Measurements from ENCODE around the gene TP53.

TP53 gene

DNA sequence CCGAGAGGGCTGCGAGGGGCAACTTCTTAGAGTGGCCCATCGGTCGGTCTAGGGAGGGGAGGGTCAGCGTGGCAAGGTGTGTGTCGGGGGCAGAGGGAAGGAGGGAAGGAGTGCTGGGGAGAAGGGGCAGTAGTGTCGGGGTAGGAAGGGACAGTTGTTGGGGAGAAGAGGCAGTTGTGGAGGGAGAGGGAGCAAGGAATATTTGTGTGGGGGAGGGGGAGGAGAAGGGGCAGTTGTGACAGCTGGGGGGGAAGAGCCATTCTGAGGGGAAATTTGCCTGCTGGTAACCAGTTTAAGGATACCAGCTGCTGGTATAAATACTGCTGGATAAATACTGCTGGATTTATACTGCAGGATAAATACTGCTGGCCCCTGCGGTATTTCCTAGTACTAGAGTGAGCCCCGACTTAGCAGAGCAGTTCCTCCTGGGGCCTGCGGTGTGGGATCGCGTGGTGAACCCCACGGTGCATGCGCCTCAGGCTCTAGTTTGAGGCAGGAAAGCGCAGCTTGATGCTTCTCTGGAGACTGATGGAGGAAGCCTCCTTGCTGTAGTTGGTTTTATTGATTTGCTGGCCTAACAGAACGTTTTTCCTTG, 30.6 kb upstream of the TP53 start:
- H3K4me3 ChIP-seq (ENCODE audit: insufficient read length, low read depth) = peak overlapping the region; percentile 70
- peaks cover 18% of the 10 kb centered on the region for H3K4me1 ChIP-seq (ENCODE audit: insufficient read depth, insufficient read length)
- no peak for DNase-seq (ENCODE audit: low read depth, low spot score)
- H3K36me3 ChIP-seq (ENCODE audit: insufficient read depth, insufficient read length, low read length) = no peaks in the 10 kb centered on the region
- peaks cover 11% of the 10 kb centered on the region for H3K27me3 ChIP-seq (ENCODE audit: insufficient read depth, insufficient read length)
- no peak overlapping the region for H3K9ac ChIP-seq (ENCODE audit: insufficient read length, low read depth)
- no peaks in the 10 kb centered on the region for H3K9me3 ChIP-seq (ENCODE audit: insufficient read depth, low read length)
- TF ChIP-seq ZNF274 (IDR thresholded peaks at IDR 0.05; ENCODE audit: low read depth, low read length) = no peak
- TF ChIP-seq YY1 (IDR thresholded peaks at IDR 0.05; ENCODE audit: insufficient read depth, insufficient read length) = no peak
- TF ChIP-seq SUZ12 (IDR thresholded peaks at IDR 0.05; ENCODE audit: extremely low read depth, insufficient read depth, insufficient read length) = no peak

DNA sequence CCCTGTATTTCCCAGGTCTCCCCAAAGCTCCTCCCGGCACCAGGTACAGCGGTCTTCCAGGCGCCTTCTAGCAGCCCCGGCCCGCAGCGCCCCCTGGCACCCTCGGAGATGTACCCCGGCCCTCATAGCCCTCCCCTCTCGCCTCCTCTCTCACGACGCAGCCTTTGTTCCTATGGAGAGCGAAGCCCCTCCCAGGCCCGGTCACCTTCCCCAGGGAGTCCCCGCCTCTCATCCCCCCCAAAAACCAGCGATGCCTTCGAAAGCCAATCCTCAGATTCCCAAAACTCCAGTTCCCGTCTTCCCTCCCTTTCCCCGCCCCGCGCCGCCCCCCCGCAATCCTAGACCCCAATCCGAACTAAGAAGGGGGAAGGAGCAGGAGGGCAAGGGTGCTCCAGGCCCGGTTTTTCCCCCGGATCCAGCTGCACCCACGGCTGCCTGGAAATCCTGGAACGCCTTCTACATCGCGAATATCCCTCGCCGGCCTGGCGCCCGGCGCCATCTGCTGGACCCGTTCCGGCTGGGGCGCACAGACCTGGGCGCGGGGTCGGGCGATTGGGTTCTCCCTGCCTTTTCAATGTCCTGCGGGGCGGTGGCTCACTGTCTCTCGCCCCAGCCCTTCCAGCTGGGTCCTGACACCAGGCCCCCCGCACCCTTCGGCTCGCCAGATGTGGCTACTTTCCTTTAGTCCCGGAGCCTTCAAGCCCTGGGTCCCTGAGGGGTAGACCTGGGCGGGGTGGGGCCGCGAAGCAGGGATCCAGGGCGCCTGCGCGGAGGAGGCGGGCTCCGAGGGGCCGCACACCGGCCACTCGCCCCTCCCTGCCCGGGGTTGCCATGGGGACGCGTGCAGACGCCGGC, 29.8 kb upstream of the TP53 start, which contains the start of gene DNAH2:
Gene DNAH2, plus strand, starts transcription at position 844 of the 855 bp plus-strand sequence. CDS start 1,991 bp downstream, outside the sequence.
- H3K4me1 ChIP-seq (ENCODE audit: insufficient read depth, insufficient read length) = peaks cover 22% of the 10 kb centered on the region
- peak within 1 kb of the TSS; percentile 50 for H3K9ac ChIP-seq (ENCODE audit: insufficient read length, low read depth)
- DNase-seq (ENCODE audit: low read depth, low spot score) = peak; percentile 83
- H3K36me3 ChIP-seq (ENCODE audit: insufficient read depth, insufficient read length, low read length) = no peaks in the 10 kb centered on the region
- TF ChIP-seq SUZ12 (IDR thresholded peaks at IDR 0.05; ENCODE audit: extremely low read depth, insufficient read depth, insufficient read length) = no peak
- TF ChIP-seq YY1 (IDR thresholded peaks at IDR 0.05; ENCODE audit: insufficient read depth, insufficient read length) = no peak
- TF ChIP-seq ZNF274 (IDR thresholded peaks at IDR 0.05; ENCODE audit: low read depth, low read length) = no peak
- H3K4me3 ChIP-seq (ENCODE audit: insufficient read length, low read depth) = peak within 1 kb of the TSS; percentile 70
- no peaks in the 10 kb centered on the region for H3K9me3 ChIP-seq (ENCODE audit: insufficient read depth, low read length)
- H3K27me3 ChIP-seq (ENCODE audit: insufficient read depth, insufficient read length) = peaks cover 11% of the 10 kb centered on the region

DNA sequence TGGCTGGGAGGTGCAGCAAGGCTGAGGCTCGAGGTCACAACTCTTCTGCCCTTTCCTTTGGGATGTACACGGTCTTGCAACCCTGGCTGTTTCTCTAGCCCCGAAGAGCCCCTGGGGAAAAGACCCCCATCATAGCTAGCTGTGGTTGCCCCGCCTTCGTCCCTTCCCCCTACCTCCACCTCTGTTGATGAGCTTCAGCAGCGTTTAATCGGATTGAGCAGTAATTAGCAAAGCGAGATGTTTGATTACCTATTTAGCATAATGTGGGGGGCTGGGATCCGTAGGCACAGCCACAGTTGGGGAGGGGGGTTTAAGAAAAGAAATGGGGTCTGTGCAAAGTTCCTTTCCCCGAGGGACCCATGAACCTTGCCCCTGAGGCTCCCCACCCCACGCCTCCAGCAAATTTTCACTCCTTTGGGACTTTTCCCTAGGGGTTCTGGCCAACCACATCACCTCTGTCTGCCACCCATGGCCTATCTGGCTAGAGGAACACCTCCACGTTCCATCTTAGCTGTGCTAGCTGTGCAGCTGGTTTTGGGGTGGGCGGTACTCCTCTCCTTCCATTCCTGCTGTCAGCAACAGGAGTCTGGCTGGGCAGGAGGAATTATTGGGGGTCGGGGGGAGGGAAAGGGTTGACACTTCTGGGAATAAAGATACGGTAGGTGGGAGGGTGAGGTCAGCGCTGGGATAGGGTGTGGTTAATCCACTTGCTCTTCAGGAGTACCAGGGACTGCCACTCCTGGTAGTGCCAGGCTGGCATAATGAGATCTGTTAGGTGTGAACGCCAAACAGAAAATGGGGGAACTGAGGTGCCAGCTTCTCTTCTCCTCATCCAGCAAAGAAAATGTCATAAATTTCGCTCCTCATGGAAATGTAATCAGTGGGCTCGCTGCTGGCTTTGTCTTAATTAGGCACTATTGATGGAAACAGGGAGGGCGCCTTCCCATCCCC, 28.9 kb upstream of the TP53 start:
- Histone ChIP-seq H3K36me3 (ENCODE audit: insufficient read depth, insufficient read length, low read length) (no peaks in the 10 kb centered on the region), H3K27me3 (ENCODE audit: insufficient read depth, insufficient read length) (peaks cover 11% of the 10 kb centered on the region), H3K4me3 (ENCODE audit: insufficient read length, low read depth) (peak overlapping the region; percentile 44), H3K9ac (ENCODE audit: insufficient read length, low read depth) (peak overlapping the region; percentile 56), H3K4me1 (ENCODE audit: insufficient read depth, insufficient read length) (peaks cover 25% of the 10 kb centered on the region), H3K9me3 (ENCODE audit: insufficient read depth, low read length) (no peaks in the 10 kb centered on the region)
- TF ChIP-seq YY1 (IDR thresholded peaks at IDR 0.05; ENCODE audit: insufficient read depth, insufficient read length) (no peak), SUZ12 (IDR thresholded peaks at IDR 0.05; ENCODE audit: extremely low read depth, insufficient read depth, insufficient read length) (no peak), ZNF274 (IDR thresholded peaks at IDR 0.05; ENCODE audit: low read depth, low read length) (no peak)
- no peak for DNase-seq (ENCODE audit: low read depth, low spot score)

DNA sequence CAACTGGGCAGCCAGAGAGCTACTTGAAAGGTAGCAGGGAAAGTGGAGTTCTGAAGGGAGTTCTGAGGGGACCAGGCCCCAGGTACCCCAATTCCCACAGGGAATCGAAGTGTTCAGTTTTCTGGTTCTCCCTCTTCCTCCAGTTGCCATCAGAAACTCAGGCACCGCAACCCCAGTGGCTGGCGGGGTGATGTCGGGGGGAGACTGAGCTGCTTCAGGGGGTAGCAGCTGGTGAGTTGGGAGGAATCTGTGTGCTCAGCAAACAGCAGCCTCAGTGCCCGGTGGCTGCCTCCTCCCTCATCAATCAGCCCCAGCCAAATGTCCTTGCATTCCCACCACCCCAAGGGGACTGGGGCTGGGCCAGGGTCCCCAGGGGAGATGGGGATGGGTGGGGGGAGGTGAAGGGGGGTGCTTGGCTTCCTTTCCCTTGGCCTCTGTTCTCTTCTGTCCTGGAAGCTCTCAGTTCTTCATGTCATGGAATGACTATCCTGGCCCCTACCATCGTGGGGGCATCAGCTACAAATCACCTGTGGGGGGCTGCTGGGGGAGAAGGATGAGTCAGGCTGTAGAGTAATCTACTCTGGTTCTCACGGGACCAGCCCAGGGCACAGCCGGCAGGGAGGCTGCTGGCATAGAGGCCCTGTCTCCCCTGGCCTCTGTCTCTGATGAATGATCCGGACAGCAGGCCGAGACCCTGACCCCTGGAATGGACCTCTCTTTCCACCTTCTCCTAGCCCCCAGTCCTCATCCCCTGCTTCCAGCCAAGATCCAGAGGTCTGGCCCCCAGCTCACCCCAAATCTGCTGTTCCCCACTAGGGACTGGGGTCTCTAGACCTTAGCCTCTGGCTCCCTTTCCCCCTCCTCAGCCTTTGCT, 27.7 kb upstream of the TP53 start:
- TF ChIP-seq ZNF274 (IDR thresholded peaks at IDR 0.05; ENCODE audit: low read depth, low read length) (no peak), SUZ12 (IDR thresholded peaks at IDR 0.05; ENCODE audit: extremely low read depth, insufficient read depth, insufficient read length) (no peak), YY1 (IDR thresholded peaks at IDR 0.05; ENCODE audit: insufficient read depth, insufficient read length) (no peak)
- no peak for DNase-seq (ENCODE audit: low read depth, low spot score)
- peaks cover 25% of the 10 kb centered on the region for H3K4me1 ChIP-seq (ENCODE audit: insufficient read depth, insufficient read length)
- H3K9ac ChIP-seq (ENCODE audit: insufficient read length, low read depth) = no peak overlapping the region
- no peaks in the 10 kb centered on the region for H3K36me3 ChIP-seq (ENCODE audit: insufficient read depth, insufficient read length, low read length)
- H3K27me3 ChIP-seq (ENCODE audit: insufficient read depth, insufficient read length) = peaks cover 11% of the 10 kb centered on the region
- H3K9me3 ChIP-seq (ENCODE audit: insufficient read depth, low read length) = no peaks in the 10 kb centered on the region
- no peak overlapping the region for H3K4me3 ChIP-seq (ENCODE audit: insufficient read length, low read depth)

DNA sequence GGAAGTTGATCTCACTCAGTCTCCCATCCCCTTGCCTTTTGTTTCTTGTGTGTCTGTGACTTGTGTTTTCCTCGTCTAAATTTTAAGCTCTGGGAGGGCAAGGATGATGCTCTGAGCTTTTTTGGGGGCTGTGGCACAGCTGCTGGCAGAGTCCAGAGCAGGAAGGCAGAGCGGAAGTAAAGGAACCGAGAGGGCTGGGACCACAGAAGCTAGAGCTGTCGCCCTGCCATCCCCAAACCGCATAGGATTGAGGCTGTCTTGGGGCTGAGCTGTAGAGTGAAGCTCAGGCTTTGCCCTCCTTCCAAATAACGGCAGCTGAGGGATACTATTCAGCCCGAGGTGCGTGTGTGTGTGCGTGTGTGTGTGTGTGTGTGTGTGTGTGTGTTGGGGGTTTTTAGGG, 26.5 kb upstream of the TP53 start:
- DNase-seq (ENCODE audit: low read depth, low spot score) = no peak

DNA sequence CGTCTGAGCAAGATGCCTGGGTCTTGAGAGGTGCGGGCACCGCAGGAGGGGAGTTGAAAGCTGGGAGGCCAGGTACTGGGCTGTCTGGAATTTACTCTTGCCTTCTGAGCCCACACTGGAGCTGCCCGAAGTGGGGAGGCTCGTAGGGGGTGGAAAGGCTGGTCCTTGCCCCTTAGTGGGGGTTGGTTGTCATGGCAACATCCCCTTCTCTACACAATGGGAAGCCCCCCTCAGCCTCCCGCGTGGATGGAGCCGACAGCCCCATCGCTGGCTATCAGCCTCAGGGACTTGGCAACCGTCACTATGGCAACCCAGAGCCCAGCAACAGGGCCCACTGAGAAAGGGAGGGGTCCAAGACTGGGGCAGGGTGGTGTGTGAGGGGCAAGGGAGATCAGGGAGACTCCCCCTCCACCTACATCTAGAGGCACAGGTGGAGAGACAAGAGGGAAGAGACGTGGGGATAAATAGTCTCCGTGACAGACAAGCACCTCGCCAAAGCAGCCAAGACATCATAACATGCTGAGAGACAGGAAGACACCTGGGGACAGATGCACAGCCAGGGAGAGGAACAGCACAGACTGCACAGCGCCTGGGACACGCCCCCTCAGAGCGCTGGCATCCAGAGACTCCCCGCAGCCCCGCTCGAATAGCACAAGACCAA, 25.0 kb upstream of the TP53 start:
- Histone ChIP-seq H3K9me3 (ENCODE audit: insufficient read depth, low read length) (no peaks in the 10 kb centered on the region), H3K4me1 (ENCODE audit: insufficient read depth, insufficient read length) (peaks cover 20% of the 10 kb centered on the region), H3K36me3 (ENCODE audit: insufficient read depth, insufficient read length, low read length) (no peaks in the 10 kb centered on the region), H3K27me3 (ENCODE audit: insufficient read depth, insufficient read length) (no peaks in the 10 kb centered on the region), H3K9ac (ENCODE audit: insufficient read length, low read depth) (peak overlapping the region; percentile 42), H3K4me3 (ENCODE audit: insufficient read length, low read depth) (no peak overlapping the region)
- no peak for TF ChIP-seq SUZ12 (IDR thresholded peaks at IDR 0.05; ENCODE audit: extremely low read depth, insufficient read depth, insufficient read length)
- no peak for TF ChIP-seq YY1 (IDR thresholded peaks at IDR 0.05; ENCODE audit: insufficient read depth, insufficient read length)
- DNase-seq (ENCODE audit: low read depth, low spot score) = no peak

More for the DNA sequence above, 26.5 kb upstream of the TP53 start:
- Histone ChIP-seq H3K4me3 (ENCODE audit: insufficient read length, low read depth) (no peak overlapping the region), H3K27me3 (ENCODE audit: insufficient read depth, insufficient read length) (peaks cover 9% of the 10 kb centered on the region), H3K36me3 (ENCODE audit: insufficient read depth, insufficient read length, low read length) (no peaks in the 10 kb centered on the region), H3K9me3 (ENCODE audit: insufficient read depth, low read length) (no peaks in the 10 kb centered on the region), H3K4me1 (ENCODE audit: insufficient read depth, insufficient read length) (peaks cover 21% of the 10 kb centered on the region), H3K9ac (ENCODE audit: insufficient read length, low read depth) (no peak overlapping the region)
- TF ChIP-seq ZNF274 (IDR thresholded peaks at IDR 0.05; ENCODE audit: low read depth, low read length) = no peak
- no peak for TF ChIP-seq YY1 (IDR thresholded peaks at IDR 0.05; ENCODE audit: insufficient read depth, insufficient read length)
- no peak for TF ChIP-seq SUZ12 (IDR thresholded peaks at IDR 0.05; ENCODE audit: extremely low read depth, insufficient read depth, insufficient read length)
